H7 (cell line): ENCODE data around the gene DCHS1. TPM values are rescaled to one million over a fixed set of nuclear protein-coding genes. Genes with fewer than 3 reads are reported as not detected.

Source experiments
- DNase-seq: peaks from one replicate; pipeline ENCODE4 v3.0.0; 2012
- H3K27me3 ChIP-seq: 2 replicates; pipeline ENCODE4 v1.6.0; 2011; ENCODE audit warnings: mild to moderate bottlenecking, low read length; ENCODE audit not compliant: control insufficient read depth, insufficient read depth
- H3K36me3 ChIP-seq: replicated peaks from 2 replicates; pipeline ENCODE4 v1.5.1; 2011; ENCODE audit warnings: low read length; ENCODE audit not compliant: control insufficient read depth, insufficient read depth
- H3K4me3 ChIP-seq: 2 replicates; pipeline ENCODE4 v1.5.1; 2011; ENCODE audit warnings: low read depth, mild to moderate bottlenecking, control low read depth, low read length, moderate library complexity; ENCODE audit not compliant: insufficient read depth
- total RNA-seq: library from RNA; depleted of rRNA; stranded (reverse); fragments of >200 nt; shearing (Covaris generic); gene quantifications from 2 replicates; pipeline ENCODE4 v1.2.3, GENCODE V29; 2014

DCHS1 gene
- total RNA-seq, 1 experiment from 2014 or later: 15.7 TPM

DNA sequence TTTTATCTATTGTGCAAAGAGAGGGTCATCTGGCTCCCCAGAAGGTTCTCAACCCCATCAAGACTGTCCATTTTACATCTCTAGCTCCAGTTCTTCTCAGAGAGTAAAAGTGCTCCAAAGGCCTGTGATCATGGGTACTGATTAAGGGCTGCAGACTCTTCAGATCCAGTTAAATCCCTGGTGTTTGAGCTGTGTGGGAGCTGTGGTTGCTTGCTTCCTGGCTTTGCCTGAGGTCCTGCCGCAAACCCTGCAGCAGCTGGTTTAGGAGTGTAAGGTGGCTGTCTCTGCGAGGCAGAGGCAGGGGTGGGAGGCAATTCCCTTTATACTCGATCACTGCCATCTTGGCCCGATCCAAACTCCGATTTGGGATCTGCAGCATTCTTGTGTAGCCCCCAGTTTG, 26.3 kb upstream of the DCHS1 start:
- Histone ChIP-seq H3K4me3 (peak overlapping the region; percentile 97), H3K36me3 (peaks cover 13% of the 10 kb centered on the region), H3K27me3 (no peaks in the 10 kb centered on the region)
- no peak for DNase-seq

- DNase-seq: no peak
- H3K4me3 ChIP-seq: no peak overlapping the region
These were observed 25.9 kb upstream of the DCHS1 start for GRCh38 chr11:6681505-6681904.

GRCh38 chr11:6677018-6677417, 21.4 kb upstream of the DCHS1 start:
- peaks cover 12% of the 10 kb centered on the region for H3K36me3 ChIP-seq
- DNase-seq: no peak
- no peaks in the 10 kb centered on the region for H3K27me3 ChIP-seq
- no peak overlapping the region for H3K4me3 ChIP-seq

More at GRCh38 chr11:6681505-6681904, 25.9 kb upstream of the DCHS1 start:
- H3K27me3 ChIP-seq: no peaks in the 10 kb centered on the region
- H3K36me3 ChIP-seq: peaks cover 13% of the 10 kb centered on the region

DNA sequence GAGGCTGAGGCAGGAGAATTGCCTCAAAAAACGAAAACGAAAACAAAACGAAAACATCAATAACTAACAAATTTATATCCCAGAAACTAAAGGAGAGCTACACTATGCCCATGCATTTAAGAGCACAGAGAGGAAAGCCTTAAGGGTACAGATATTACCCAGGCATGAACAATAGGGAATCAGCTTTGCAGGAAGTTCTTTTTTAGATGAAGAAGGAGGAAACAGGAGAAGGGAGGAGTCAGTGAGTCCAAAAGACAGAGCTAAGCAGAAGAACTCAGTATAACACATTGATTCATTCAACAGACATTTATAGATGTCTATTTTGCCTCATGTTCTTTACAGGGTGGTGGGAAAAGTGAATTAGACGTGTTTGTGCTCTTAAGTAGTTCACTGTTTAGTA, 19.3 kb upstream of the DCHS1 start:
- no peak for DNase-seq
- Histone ChIP-seq H3K27me3 (no peaks in the 10 kb centered on the region), H3K36me3 (no peaks in the 10 kb centered on the region), H3K4me3 (no peak overlapping the region)

- H3K36me3 ChIP-seq: no peaks in the 10 kb centered on the region
- no peaks in the 10 kb centered on the region for H3K27me3 ChIP-seq
- DNase-seq: no peak
- no peak overlapping the region for H3K4me3 ChIP-seq
These were observed 18.6 kb upstream of the DCHS1 start for GRCh38 chr11:6674219-6674597.

- H3K4me3 ChIP-seq: no peak overlapping the region
- H3K36me3 ChIP-seq: no peaks in the 10 kb centered on the region
- no peaks in the 10 kb centered on the region for H3K27me3 ChIP-seq
- no peak for DNase-seq
These were observed 18.1 kb upstream of the DCHS1 start for GRCh38 chr11:6673523-6674218.

- H3K36me3 ChIP-seq: no peaks in the 10 kb centered on the region
- no peak overlapping the region for H3K4me3 ChIP-seq
- no peaks in the 10 kb centered on the region for H3K27me3 ChIP-seq
- no peak for DNase-seq
These were observed 16.4 kb upstream of the DCHS1 start for GRCh38 chr11:6671991-6672390.

- no peaks in the 10 kb centered on the region for H3K27me3 ChIP-seq
- no peak for DNase-seq
- no peak overlapping the region for H3K4me3 ChIP-seq
- no peaks in the 10 kb centered on the region for H3K36me3 ChIP-seq
These were observed 14.7 kb upstream of the DCHS1 start for GRCh38 chr11:6670202-6670830.

DNA sequence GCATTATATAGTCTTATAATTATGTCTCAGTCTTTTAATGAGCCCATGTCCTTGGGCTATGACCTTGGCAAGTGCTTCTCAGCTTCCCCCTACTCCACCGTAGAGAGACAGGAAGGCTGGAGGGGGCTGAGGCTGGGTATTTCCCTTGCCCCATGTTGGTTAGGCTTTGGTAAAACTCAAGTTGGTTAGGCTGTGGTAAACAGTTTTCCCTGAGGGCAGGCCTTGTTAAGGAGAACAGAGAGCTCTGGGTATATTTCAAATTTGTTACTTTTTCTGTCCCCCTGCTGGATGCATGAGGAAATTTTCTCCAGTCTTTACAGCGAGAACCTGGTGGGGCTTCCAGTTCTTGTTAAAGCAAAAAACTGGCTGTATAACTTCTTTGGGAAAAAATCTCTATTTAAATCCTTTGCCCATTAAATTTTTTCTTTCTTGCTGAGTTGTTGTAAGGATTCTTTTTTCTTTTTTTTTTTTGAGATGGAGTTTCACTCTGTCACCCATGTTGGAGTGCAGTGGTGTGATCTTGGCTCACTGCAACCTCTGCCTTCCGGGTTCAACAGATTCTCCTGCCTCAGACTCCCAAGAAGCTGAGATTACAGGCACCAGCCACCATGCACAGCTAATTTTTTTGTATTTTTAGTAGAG, 12.2 kb upstream of the DCHS1 start:
- Histone ChIP-seq H3K36me3 (no peaks in the 10 kb centered on the region), H3K27me3 (no peaks in the 10 kb centered on the region), H3K4me3 (no peak overlapping the region)
- DNase-seq: no peak

DNA sequence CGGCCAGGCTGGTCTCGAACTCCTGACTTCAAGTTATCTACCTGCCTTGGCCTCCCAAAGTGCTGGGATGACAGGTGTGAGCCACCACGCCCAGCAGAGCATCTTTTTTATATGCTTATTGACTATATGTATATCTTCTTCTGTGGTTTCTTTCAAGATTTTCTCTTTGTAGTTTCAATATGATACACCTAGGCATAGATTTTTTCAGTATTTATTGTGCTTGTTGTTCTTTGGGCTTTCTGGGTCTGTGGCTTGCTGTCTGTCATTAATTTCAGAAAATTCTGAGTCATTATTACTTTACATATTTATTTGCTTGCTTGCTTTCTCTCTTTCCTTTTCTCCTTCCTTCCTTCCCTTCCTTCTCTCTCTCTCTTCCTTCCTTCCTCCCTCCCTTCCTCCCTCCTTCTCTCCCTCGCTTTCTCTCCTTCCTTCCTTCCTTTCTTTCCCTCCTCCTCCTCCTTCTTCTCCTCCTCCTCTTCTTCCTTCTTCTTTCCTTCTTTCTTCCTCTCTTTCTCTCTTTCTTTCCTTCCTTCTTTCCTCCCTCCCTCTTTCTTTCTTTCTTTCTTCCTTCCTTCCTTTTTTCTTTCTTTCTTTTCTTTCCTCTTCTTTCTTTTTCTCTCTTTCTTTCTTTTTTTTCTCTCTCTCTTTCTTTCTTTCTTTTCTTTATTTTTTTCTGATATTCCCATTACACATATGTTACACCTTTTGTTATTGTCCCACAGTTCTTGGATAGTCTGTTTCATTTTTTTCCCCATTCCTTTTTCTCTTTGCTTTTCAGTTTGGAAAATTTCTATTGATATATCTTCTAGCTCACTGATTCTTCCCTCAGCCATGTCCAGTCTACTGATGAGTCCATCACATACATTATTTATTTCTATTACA, 10.9 kb upstream of the DCHS1 start:
- H3K4me3 ChIP-seq: no peak overlapping the region
- no peaks in the 10 kb centered on the region for H3K27me3 ChIP-seq
- no peak for DNase-seq
- no peaks in the 10 kb centered on the region for H3K36me3 ChIP-seq

DNA sequence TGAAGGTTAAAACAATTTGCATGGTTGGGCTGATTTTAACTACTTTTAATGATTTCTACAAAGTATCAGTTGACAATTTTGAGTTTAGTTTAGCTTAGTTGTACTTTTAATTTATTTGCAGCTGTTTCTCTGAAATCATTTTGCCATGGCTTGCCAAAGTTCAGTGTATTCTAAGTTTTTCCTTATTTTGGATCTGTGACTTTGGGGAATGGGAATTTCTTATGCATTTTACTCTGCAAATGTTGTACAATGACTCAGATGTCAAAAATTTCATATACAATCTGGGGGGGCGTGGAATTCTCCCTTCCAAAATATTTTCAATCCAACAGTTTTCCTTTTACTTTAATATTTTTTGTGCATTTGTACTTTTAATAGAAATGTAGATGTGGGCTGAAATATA, 8.9 kb upstream of the DCHS1 start:
- DNase-seq: no peak
- H3K27me3 ChIP-seq: no peaks in the 10 kb centered on the region
- no peaks in the 10 kb centered on the region for H3K36me3 ChIP-seq
- H3K4me3 ChIP-seq: no peak overlapping the region

GRCh38 chr11:6663794-6664469, 8.3 kb upstream of the DCHS1 start:
- Histone ChIP-seq H3K4me3 (no peak overlapping the region), H3K36me3 (no peaks in the 10 kb centered on the region), H3K27me3 (no peaks in the 10 kb centered on the region)
- DNase-seq: no peak

- no peaks in the 10 kb centered on the region for H3K36me3 ChIP-seq
- peaks cover 13% of the 10 kb centered on the region for H3K27me3 ChIP-seq
- no peak overlapping the region for H3K4me3 ChIP-seq
- DNase-seq: no peak
These were observed 5.1 kb upstream of the DCHS1 start for GRCh38 chr11:6660712-6661111.

GRCh38 chr11:6658647-6659046, 3.0 kb upstream of the DCHS1 start:
- Histone ChIP-seq H3K36me3 (no peaks in the 10 kb centered on the region), H3K27me3 (peaks cover 24% of the 10 kb centered on the region), H3K4me3 (no peak overlapping the region)
- DNase-seq: no peak
